Right atrium auricular region (tissue), 2 donors: ENCODE measurements around the gene TRPT1. TPM values are rescaled to one million over a fixed set of nuclear protein-coding genes. Genes with fewer than 3 reads are reported as not detected.
A peak's percentile ranks its signal among the peaks of the same experiment; 100 is the strongest.

Experiments used
- DNase-seq: peaks from one replicate; pipeline ENCODE4 v3.0.0-alpha.2; 2019; ENCODE audit warnings: low spot score
- H3K27ac ChIP-seq, 2 donors: fragments of 200-600 bp; sonication (generic); 1 replicate in 1 of 2; 2 replicates in 1 of 2; pipeline ENCODE4 v1.5.1; 2016 to 2019
- H3K27me3 ChIP-seq, 2 donors: fragments of 200-600 bp; sonication (generic); one replicate each; pipeline versions ENCODE4 v1.5.1 to v1.6.0; 2017 to 2019
- H3K36me3 ChIP-seq: fragments of 200-600 bp; sonication (generic); one replicate; pipeline ENCODE4 v1.5.1; 2016
- H3K4me1 ChIP-seq, 2 donors: fragments of 200-600 bp; sonication (generic); one replicate each; pipeline versions ENCODE4 v1.5.1 to v1.6.0; 2017 to 2019
- H3K4me3 ChIP-seq, 2 donors: fragments of 200-600 bp; sonication (generic); 1 replicate in 1 of 2; 2 replicates in 1 of 2; pipeline ENCODE4 v1.5.1; 2017 to 2019; ENCODE audit warnings: mild to moderate bottlenecking in 1 of 2, moderate library complexity in 1 of 2
- H3K9me3 ChIP-seq, 2 donors: fragments of 200-600 bp; sonication (generic); one replicate each; pipeline ENCODE4 v1.5.1; 2019
- CTCF ChIP-seq, 2 donors: fragments of 200-600 bp; sonication (generic); IDR thresholded peaks; one replicate each; pipeline ENCODE4 v1.5.1; 2019; ENCODE audit warnings: antibody characterized with exemption in 2 of 2
- total RNA-seq, 2 donors: library from RNA; depleted of rRNA; stranded (reverse); fragments of >200 nt; gene quantifications; one replicate each; pipeline ENCODE4 v1.1.0, GENCODE V29; 2016

TRPT1 gene
- total RNA-seq, result 10 to 100 TPM; 86.0 to 95.8 TPM

- Histone ChIP-seq H3K9me3 (no peaks in the 10 kb centered on the region), H3K36me3 (peaks cover 8% of the 10 kb centered on the region), H3K4me1 (peaks cover 0 to 46% of the 10 kb centered on the region in 2 donors), H3K4me3 (peak within 1 kb of the TSS; percentile 85 to 89), H3K27ac (peak within 1 kb of the TSS; percentile 91 to 97), H3K27me3 (no peaks in the 10 kb centered on the region)
- peak in 1 of 2 donors; percentile 50 for TF ChIP-seq CTCF (IDR thresholded peaks at IDR 0.05)
- peak; percentile 93 for DNase-seq
These were observed at the start of gene TRPT1, which contains the start of gene NUDT22 for GRCh38 chr11:64225608-64226506. TSS of gene TRPT1 (minus strand) at chr11:64226186. CDS start at chr11:64225860, 326 bp downstream. TSS of gene NUDT22 (plus strand) at chr11:64226274. CDS start at chr11:64226653, 379 bp downstream.

GRCh38 chr11:64275031-64275800 is 49.2 kb upstream of the TRPT1 start:
- H3K27ac ChIP-seq, result no peak overlapping the region
- no peaks in the 10 kb centered on the region for H3K9me3 ChIP-seq
- DNase-seq, result no peak
- H3K4me1 ChIP-seq, result peaks cover 0 to 18% of the 10 kb centered on the region in 2 donors
- H3K4me3 ChIP-seq, result no peak overlapping the region
- TF ChIP-seq CTCF (IDR thresholded peaks at IDR 0.05), result no peak
- no peaks in the 10 kb centered on the region for H3K27me3 ChIP-seq
- H3K36me3 ChIP-seq, result peaks cover 23% of the 10 kb centered on the region

- Histone ChIP-seq H3K27ac (peak overlapping the region; percentile 93 to 98), H3K4me3 (peak overlapping the region; percentile 62 to 72), H3K4me1 (peaks cover 0 to 45% of the 10 kb centered on the region in 2 donors), H3K27me3 (no peaks in the 10 kb centered on the region), H3K9me3 (no peaks in the 10 kb centered on the region), H3K36me3 (peaks cover 9% of the 10 kb centered on the region)
- DNase-seq, result peak; percentile 99
- peak in 1 of 2 donors; percentile 55 for TF ChIP-seq CTCF (IDR thresholded peaks at IDR 0.05)
These were observed 43.7 kb upstream of the TRPT1 start for GRCh38 chr11:64269540-64270220.

GRCh38 chr11:64268893-64269539 is 43.0 kb upstream of the TRPT1 start:
- peak overlapping the region; percentile 59 to 72 for H3K4me3 ChIP-seq
- DNase-seq, result peak; percentile 80
- H3K9me3 ChIP-seq, result no peaks in the 10 kb centered on the region
- H3K4me1 ChIP-seq, result peaks cover 0 to 45% of the 10 kb centered on the region in 2 donors
- peaks cover 11% of the 10 kb centered on the region for H3K36me3 ChIP-seq
- peak overlapping the region; percentile 93 to 98 for H3K27ac ChIP-seq
- no peak for TF ChIP-seq CTCF (IDR thresholded peaks at IDR 0.05)
- no peaks in the 10 kb centered on the region for H3K27me3 ChIP-seq
